Neural cell (in vitro differentiated cells): ENCODE data around the gene RASGRP3. TPM values are rescaled to one million over a fixed set of nuclear protein-coding genes. Genes with fewer than 3 reads are reported as not detected.

Experiments used
- H2AFZ ChIP-seq: fragments of 200-600, 300-800 bp; sonication (generic), shearing (Covaris generic); 2 replicates; pipeline ENCODE4 v1.6.0; 2014; ENCODE audit warnings: low read depth, mild to moderate bottlenecking, antibody characterized with exemption, low read length, moderate library complexity
- H3F3A ChIP-seq: fragments of 200-600 bp; shearing (Covaris generic); 2 replicates; pipeline ENCODE4 v1.6.1; 2016; ENCODE audit warnings: mild to moderate bottlenecking, moderate library complexity, mixed read lengths, antibody characterized with exemption, low read length; ENCODE audit not compliant: insufficient read depth, poor library complexity, severe bottlenecking
- H3K27ac ChIP-seq: fragments of 200-600, 300-800 bp; sonication (generic), shearing (Covaris generic); 2 replicates; pipeline ENCODE4 v1.5.1; 2014; ENCODE audit warnings: mild to moderate bottlenecking, low read length, moderate library complexity
- H3K27me3 ChIP-seq: fragments of 300-800, 200-600 bp; sonication (generic), shearing (Covaris generic); 2 replicates; pipeline ENCODE4 v1.6.0; 2014; ENCODE audit warnings: mild to moderate bottlenecking, low read depth, low read length, moderate library complexity; ENCODE audit not compliant: insufficient read depth
- H3K36me3 ChIP-seq: fragments of 300-800, 200-600 bp; sonication (generic), shearing (Covaris generic); 2 replicates; pipeline ENCODE4 v1.5.1; 2014; ENCODE audit warnings: mild to moderate bottlenecking, antibody characterized with exemption, low read length, moderate library complexity; ENCODE audit not compliant: insufficient read depth
- H3K4me2 ChIP-seq: fragments of 300-800, 200-600 bp; sonication (generic), shearing (Covaris generic); 2 replicates; pipeline ENCODE4 v1.6.0; 2014; ENCODE audit warnings: mild to moderate bottlenecking, low read length
- H3K4me3 ChIP-seq: fragments of 300-800, 200-600 bp; sonication (generic), shearing (Covaris generic); 2 replicates; pipeline ENCODE4 v1.5.1; 2014; ENCODE audit warnings: mild to moderate bottlenecking, low read length, moderate library complexity
- H3K79me2 ChIP-seq: fragments of 200-600 bp; shearing (Covaris generic); replicated peaks from 2 replicates; pipeline ENCODE4 v1.6.0; 2014; ENCODE audit warnings: mild to moderate bottlenecking, low read length, moderate library complexity; ENCODE audit not compliant: insufficient read depth
- H3K9ac ChIP-seq: fragments of 300-800, 200-600 bp; sonication (generic), shearing (Covaris generic); 2 replicates; pipeline ENCODE4 v1.6.1; 2016; ENCODE audit warnings: mild to moderate bottlenecking, low read length, mixed read lengths
- H3K9me2 ChIP-seq: fragments of 200-600 bp; shearing (Covaris generic); 2 replicates; pipeline ENCODE4 v1.6.1; 2016; ENCODE audit warnings: mild to moderate bottlenecking, low read length, mixed read lengths; ENCODE audit not compliant: insufficient read depth
- H3K9me3 ChIP-seq: fragments of 200-600, 300-800 bp; sonication (generic), shearing (Covaris generic); 2 replicates; pipeline ENCODE4 v1.6.1; 2016; ENCODE audit warnings: mild to moderate bottlenecking, mixed run types, low read length, moderate library complexity, mixed read lengths
- H4K20me1 ChIP-seq: fragments of 200-600 bp; shearing (Covaris generic); 2 replicates; pipeline ENCODE4 v1.6.1; 2016; ENCODE audit warnings: mild to moderate bottlenecking, mixed run types; ENCODE audit not compliant: insufficient read depth
- EP300 ChIP-seq: fragments of 450-650 bp; conservative IDR thresholded peaks from 2 replicates; pipeline ENCODE4 v1.6.1; 2014; ENCODE audit warnings: antibody characterized with exemption, mild to moderate bottlenecking, moderate library complexity; ENCODE audit not compliant: poor library complexity, severe bottlenecking
- EZH2 ChIP-seq: fragments of 200-600, 300-800 bp; shearing (Covaris generic), sonication (generic); IDR thresholded peaks from 2 replicates; pipeline ENCODE4 v1.6.1; 2014; ENCODE audit warnings: antibody characterized with exemption, low read length, borderline replicate concordance, mild to moderate bottlenecking; ENCODE audit not compliant: insufficient read depth, poor library complexity, severe bottlenecking
- MXI1 ChIP-seq: fragments of 450-650 bp; conservative IDR thresholded peaks from 2 replicates; pipeline ENCODE4 v1.6.1; 2014; ENCODE audit warnings: antibody characterized with exemption, mild to moderate bottlenecking; ENCODE audit not compliant: poor library complexity, severe bottlenecking
- POLR2AphosphoS5 ChIP-seq: IDR thresholded peaks from 2 replicates; pipeline ENCODE4 v1.6.1; 2012
- RAD21 ChIP-seq: fragments of 450-650 bp; conservative IDR thresholded peaks from 2 replicates; pipeline ENCODE4 v1.6.1; 2014; ENCODE audit warnings: antibody characterized with exemption, mild to moderate bottlenecking, moderate library complexity
- SMC3 ChIP-seq: fragments of 450-650 bp; conservative IDR thresholded peaks from 2 replicates; pipeline ENCODE4 v1.6.1; 2014; ENCODE audit warnings: antibody characterized with exemption, mild to moderate bottlenecking, moderate library complexity; ENCODE audit not compliant: poor library complexity
- TAF1 ChIP-seq: IDR thresholded peaks from 2 replicates; pipeline ENCODE4 v1.6.1; 2012; ENCODE audit warnings: low read depth
- polyA plus RNA-seq: library from polyadenylated mRNA; depleted of rRNA; stranded (reverse); fragments of >200 nt; gene quantifications from 2 replicates; pipeline ENCODE4 v1.2.3, GENCODE V29; 2014
- TF ChIP-seq, protein P1 (sequence below): fragments of 450-650 bp; IDR thresholded peaks from 2 replicates; pipeline ENCODE4 v1.5.1; 2014; ENCODE audit warnings: antibody characterized with exemption, mild to moderate bottlenecking, moderate library complexity; ENCODE audit not compliant: poor library complexity, severe bottlenecking
- TF ChIP-seq, protein P2 (sequence below): IDR thresholded peaks from 2 replicates; pipeline ENCODE4 v1.6.1; 2012; ENCODE audit warnings: borderline replicate concordance

RASGRP3 gene
- polyA plus RNA-seq, 1 donor from 2014 or later, result 25.3 TPM

DNA sequence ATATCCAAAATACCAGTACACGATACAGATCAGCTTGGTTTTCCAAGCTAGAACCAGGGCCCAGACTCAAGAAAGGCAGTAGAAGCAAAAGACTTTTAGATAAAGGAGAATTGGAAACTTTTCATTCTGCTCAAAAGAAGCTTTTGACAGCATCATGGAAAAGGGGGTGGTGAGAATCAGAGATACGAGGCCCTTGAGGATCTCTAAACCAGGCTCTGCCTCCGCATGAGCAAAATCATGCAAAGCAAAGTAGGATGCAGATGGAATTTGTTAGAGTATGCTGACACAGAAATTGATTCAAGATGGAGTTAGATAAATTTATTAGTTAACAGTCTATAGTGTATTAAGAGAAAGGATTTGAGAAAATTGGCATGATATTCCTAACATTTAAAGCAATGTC lies 82.9 kb downstream of the RASGRP3 start:
- H3K9ac ChIP-seq, result no peak overlapping the region
- H3K36me3 ChIP-seq, result no peaks in the 10 kb centered on the region
- H3K9me2 ChIP-seq, result no peaks in the 10 kb centered on the region
- H3F3A ChIP-seq, result no peaks in the 10 kb centered on the region
- TF ChIP-seq TAF1 (no peak), EZH2 (no peak), POLR2AphosphoS5 (no peak), EP300 (no peak), SMC3 (no peak), MXI1 (no peak), RAD21 (no peak)
- TF ChIP-seq, protein P1, sequence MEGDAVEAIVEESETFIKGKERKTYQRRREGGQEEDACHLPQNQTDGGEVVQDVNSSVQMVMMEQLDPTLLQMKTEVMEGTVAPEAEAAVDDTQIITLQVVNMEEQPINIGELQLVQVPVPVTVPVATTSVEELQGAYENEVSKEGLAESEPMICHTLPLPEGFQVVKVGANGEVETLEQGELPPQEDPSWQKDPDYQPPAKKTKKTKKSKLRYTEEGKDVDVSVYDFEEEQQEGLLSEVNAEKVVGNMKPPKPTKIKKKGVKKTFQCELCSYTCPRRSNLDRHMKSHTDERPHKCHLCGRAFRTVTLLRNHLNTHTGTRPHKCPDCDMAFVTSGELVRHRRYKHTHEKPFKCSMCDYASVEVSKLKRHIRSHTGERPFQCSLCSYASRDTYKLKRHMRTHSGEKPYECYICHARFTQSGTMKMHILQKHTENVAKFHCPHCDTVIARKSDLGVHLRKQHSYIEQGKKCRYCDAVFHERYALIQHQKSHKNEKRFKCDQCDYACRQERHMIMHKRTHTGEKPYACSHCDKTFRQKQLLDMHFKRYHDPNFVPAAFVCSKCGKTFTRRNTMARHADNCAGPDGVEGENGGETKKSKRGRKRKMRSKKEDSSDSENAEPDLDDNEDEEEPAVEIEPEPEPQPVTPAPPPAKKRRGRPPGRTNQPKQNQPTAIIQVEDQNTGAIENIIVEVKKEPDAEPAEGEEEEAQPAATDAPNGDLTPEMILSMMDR, result no peak
- TF ChIP-seq, protein P2, sequence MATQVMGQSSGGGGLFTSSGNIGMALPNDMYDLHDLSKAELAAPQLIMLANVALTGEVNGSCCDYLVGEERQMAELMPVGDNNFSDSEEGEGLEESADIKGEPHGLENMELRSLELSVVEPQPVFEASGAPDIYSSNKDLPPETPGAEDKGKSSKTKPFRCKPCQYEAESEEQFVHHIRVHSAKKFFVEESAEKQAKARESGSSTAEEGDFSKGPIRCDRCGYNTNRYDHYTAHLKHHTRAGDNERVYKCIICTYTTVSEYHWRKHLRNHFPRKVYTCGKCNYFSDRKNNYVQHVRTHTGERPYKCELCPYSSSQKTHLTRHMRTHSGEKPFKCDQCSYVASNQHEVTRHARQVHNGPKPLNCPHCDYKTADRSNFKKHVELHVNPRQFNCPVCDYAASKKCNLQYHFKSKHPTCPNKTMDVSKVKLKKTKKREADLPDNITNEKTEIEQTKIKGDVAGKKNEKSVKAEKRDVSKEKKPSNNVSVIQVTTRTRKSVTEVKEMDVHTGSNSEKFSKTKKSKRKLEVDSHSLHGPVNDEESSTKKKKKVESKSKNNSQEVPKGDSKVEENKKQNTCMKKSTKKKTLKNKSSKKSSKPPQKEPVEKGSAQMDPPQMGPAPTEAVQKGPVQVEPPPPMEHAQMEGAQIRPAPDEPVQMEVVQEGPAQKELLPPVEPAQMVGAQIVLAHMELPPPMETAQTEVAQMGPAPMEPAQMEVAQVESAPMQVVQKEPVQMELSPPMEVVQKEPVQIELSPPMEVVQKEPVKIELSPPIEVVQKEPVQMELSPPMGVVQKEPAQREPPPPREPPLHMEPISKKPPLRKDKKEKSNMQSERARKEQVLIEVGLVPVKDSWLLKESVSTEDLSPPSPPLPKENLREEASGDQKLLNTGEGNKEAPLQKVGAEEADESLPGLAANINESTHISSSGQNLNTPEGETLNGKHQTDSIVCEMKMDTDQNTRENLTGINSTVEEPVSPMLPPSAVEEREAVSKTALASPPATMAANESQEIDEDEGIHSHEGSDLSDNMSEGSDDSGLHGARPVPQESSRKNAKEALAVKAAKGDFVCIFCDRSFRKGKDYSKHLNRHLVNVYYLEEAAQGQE, result no peak
- no peak overlapping the region for H3K27ac ChIP-seq
- no peaks in the 10 kb centered on the region for H3K9me3 ChIP-seq
- H3K4me2 ChIP-seq, result no peak overlapping the region
- no peaks in the 10 kb centered on the region for H4K20me1 ChIP-seq
- H3K27me3 ChIP-seq, result no peaks in the 10 kb centered on the region
- H2AFZ ChIP-seq, result no peak overlapping the region
- H3K79me2 ChIP-seq, result no peaks in the 10 kb centered on the region
- no peak overlapping the region for H3K4me3 ChIP-seq

DNA sequence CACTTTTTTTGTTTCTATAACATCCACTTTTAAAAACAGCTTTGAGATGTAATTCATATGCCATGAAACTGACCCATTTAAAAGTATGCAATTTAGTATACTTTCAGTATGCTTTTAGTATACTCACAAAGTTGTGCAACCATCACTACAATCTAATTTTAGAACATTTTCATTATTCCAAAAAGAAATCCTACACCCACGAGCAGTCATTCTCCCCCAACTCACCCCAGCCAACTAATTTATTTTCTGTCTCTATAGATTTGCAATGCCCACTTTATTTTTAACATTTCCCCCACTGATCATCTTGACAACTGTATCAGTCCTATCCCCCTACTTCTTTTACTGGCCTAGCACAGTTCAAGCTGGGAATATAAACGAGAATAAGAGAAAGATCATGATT lies 83.6 kb downstream of the RASGRP3 start:
- no peaks in the 10 kb centered on the region for H3K27me3 ChIP-seq
- no peaks in the 10 kb centered on the region for H3F3A ChIP-seq
- H2AFZ ChIP-seq, result no peak overlapping the region
- no peaks in the 10 kb centered on the region for H3K9me3 ChIP-seq
- TF ChIP-seq EP300 (no peak), TAF1 (no peak), POLR2AphosphoS5 (no peak), MXI1 (no peak), EZH2 (no peak), SMC3 (no peak), RAD21 (no peak)
- TF ChIP-seq, protein P2, result no peak
- TF ChIP-seq, protein P1, result no peak
- no peak overlapping the region for H3K4me2 ChIP-seq
- H3K9me2 ChIP-seq, result no peaks in the 10 kb centered on the region
- no peak overlapping the region for H3K4me3 ChIP-seq
- no peak overlapping the region for H3K27ac ChIP-seq
- H3K9ac ChIP-seq, result no peak overlapping the region
- no peaks in the 10 kb centered on the region for H3K36me3 ChIP-seq
- H4K20me1 ChIP-seq, result no peaks in the 10 kb centered on the region
- no peaks in the 10 kb centered on the region for H3K79me2 ChIP-seq
